Right lobe of liver (tissue), 4 donors: ENCODE data around the gene CCDC97.

Source experiments
- CTCF ChIP-seq, 4 donors: fragments of 200-600 bp in 3 of 4; fragments of 450-650 bp in 1 of 4; IDR thresholded peaks; one replicate each; pipeline versions ENCODE4 v1.5.1 to v1.8.0; 2016 to 2022; ENCODE audit warnings: antibody characterized with exemption in 4 of 4, mild to moderate bottlenecking in 2 of 4
- POLR2A ChIP-seq: fragments of 450-650 bp; IDR thresholded peaks from one replicate; pipeline ENCODE4 v1.6.1; 2017; ENCODE audit warnings: antibody characterized with exemption, mild to moderate bottlenecking
- donor health status: DM: no; HTN: no; CAD: no.
- donor health status: DM: no; HTN: no; CAD: no.
- donor health status: DM: no; HTN: yes; CAD: no.

- TF ChIP-seq CTCF (IDR thresholded peaks at IDR 0.05) (no peak), POLR2A (no peak)
Observed at GRCh38 chr19:41363753-41364523, 54.0 kb downstream of the CCDC97 start, which contains the start of gene B9D2.
